GM21723 (cell line): Measurements from ENCODE around the gene ARPC1B.
"Not testable (repeated sequence)": the region's sequence is repeated elsewhere in the genome, so short reads cannot be mapped to it uniquely, and the experiment has no call there.

Source experiments
- ATAC-seq: cut with Tn5 transposase; IDR thresholded peaks from one replicate; pipeline ENCODE4 v1.9.1; 2021; ENCODE audit warnings: mild to moderate bottlenecking, moderate library complexity; ENCODE audit not compliant: unreplicated experiment

Gene ARPC1B

DNA sequence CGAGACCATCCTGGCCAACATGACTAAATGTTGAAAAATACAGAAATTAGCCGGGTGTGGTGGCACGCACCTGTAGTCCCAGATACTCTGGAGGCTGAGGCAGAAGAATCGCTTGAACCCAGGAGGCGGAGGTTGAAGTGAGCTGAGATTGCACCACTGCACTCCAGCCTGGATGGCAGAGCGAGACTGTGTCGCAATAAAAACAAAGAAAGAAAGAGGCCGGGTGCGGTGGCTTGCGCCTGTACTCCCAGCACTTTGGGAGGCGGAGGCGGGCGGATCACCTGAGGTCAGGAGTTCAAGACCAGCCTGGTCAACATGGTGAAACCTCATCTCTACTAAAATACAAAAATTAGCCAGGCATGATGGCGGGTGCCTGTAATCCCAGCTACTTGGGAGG is 12.7 kb downstream of the ARPC1B start:
- not testable (repeated sequence) for ATAC-seq

GRCh38 chr7:99387912-99388311 is 13.4 kb downstream of the ARPC1B start:
- ATAC-seq: no peak

DNA sequence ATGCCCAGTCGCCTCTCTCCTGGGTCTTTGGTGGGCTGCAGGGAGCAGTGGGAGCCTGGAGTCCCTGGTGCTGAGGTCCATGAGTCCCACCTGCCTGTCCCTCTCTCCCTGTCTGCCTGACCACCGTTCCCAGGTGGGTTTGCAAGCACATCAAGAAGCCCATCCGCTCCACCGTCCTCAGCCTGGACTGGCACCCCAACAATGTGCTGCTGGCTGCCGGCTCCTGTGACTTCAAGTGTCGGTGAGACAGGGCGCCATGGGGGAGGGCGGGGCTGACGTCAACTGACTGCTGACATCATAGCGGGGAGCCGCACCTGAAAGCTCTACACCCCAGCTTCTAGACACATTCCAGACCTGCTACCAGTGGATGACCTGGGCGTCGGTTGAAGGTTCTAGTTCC is 15.2 kb downstream of the ARPC1B start:
- ATAC-seq: no peak

GRCh38 chr7:99390941-99391602 is 16.5 kb downstream of the ARPC1B start:
- ATAC-seq: no peak

GRCh38 chr7:99392046-99392445 is 17.5 kb downstream of the ARPC1B start:
- ATAC-seq: no peak

DNA sequence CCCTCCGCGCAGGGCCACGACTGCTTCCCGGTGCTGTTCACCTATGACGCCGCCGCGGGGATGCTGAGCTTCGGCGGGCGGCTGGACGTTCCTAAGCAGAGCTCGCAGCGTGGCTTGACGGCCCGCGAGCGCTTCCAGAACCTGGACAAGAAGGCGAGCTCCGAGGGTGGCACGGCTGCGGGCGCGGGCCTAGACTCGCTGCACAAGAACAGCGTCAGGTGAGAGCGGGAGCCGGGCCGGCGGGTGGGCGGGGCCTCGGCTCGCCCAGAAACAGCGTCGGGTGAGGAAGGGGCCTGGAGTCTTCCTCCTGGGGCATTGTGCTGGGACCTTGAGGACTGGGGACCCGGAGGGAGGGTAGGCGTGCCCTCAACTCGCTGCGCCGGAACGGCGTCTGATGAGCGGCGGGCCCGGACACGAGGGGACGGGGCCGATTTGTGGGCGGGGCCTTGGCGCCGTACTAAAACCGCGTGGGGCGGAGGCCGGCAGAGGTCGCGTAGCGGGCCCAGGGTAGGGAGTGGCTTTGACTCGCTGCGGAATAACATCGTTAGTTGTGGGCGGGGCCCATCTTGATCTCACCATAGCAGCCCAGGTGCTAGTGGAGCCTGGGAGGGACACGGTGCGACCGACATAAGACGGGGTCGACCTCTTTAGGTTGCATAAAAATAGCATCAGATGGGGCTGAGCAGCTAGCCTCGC is 18.3 kb downstream of the ARPC1B start:
- peak; percentile 52 for ATAC-seq

DNA sequence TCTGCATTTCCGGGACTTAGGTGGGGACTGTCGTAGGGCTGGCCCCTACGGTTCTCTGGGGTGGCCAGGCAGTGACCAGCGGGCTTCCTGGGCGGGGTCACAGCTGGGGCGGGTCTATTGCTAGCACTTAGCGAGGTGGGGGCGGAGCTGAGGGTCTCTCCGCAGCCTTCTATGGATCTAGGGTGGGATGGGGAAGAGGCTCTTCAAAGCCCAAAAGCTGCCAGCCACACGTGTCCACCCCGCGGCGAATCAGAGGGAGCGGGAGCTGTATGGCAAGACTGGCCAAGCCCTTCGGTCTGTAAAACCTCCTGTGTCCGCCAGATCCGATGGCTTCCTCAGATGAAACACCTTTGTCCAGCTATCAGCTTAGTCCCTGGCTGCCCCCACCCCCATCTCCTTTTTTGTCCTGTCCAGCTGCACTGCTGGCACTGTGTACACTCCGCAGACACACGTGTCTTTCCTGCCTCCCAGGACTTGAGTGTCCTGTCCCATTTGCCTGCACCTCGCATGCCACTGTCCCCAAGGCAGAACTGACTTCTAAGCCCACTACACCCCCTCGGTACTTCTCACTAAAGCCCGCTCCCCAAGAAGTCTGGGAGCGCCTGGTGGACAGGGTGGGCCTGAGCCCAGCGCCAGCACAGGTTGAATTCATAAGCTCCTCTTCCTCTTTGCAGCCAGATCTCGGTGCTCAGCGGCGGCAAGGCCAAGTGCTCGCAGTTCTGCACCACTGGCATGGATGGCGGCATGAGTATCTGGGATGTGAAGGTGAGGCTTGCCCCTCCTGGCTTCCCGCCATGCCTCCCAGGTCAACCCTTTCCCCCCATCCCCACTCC is 19.0 kb downstream of the ARPC1B start:
- no peak for ATAC-seq

DNA sequence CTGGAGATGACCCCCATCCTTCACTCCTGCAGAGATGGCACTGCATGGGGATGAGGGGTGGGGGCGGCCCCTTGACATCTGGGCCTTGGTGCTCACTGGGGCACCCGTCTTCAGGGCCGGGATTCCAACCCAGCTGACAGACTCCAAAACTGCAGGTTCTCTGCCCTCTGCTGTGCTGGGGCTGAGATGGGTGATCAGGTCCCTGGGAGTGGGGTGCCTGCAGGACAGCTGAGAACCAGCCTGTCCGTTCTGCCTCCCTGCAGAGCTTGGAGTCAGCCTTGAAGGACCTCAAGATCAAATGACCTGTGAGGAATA is 19.6 kb downstream of the ARPC1B start:
- no peak for ATAC-seq

GRCh38 chr7:99395616-99396327 is 21.2 kb downstream of the ARPC1B start:
- no peak for ATAC-seq

- ATAC-seq: no peak
Observed at GRCh38 chr7:99396418-99397296, 22.1 kb downstream of the ARPC1B start.

GRCh38 chr7:99397297-99397983 is 22.9 kb downstream of the ARPC1B start:
- ATAC-seq: no peak

- ATAC-seq: no peak
Observed at GRCh38 chr7:99398891-99399445, 24.4 kb downstream of the ARPC1B start.

- no peak for ATAC-seq
Observed at GRCh38 chr7:99399597-99399996, 25.1 kb downstream of the ARPC1B start.

- no peak for ATAC-seq
Observed at GRCh38 chr7:99402854-99403253, 28.3 kb downstream of the ARPC1B start.

DNA sequence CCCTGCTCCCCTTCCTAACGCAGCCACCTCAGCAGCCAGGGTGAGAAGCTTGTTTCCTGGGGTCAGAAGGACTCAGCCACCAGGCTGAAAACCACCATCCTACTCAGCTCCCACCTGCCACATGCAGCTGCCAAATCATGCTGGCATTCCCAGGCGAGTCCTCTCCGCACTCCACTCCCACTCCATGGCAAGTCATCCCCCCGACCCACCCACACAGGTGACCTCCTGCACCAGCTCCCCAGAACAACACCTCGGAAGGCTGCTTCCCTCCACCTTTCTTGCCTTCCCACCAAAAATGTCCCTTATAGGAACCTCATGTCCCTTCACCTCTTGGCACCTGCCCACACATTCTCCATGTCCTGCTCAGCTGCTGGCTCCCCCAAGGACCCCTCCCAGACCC is 29.2 kb downstream of the ARPC1B start:
- ATAC-seq: no peak

- no peak for ATAC-seq
Observed at GRCh38 chr7:99404235-99404976, 29.9 kb downstream of the ARPC1B start.

GRCh38 chr7:99404977-99405320 is 30.4 kb downstream of the ARPC1B start:
- ATAC-seq: no peak

GRCh38 chr7:99406557-99406956 is 32.0 kb downstream of the ARPC1B start:
- no peak for ATAC-seq

DNA sequence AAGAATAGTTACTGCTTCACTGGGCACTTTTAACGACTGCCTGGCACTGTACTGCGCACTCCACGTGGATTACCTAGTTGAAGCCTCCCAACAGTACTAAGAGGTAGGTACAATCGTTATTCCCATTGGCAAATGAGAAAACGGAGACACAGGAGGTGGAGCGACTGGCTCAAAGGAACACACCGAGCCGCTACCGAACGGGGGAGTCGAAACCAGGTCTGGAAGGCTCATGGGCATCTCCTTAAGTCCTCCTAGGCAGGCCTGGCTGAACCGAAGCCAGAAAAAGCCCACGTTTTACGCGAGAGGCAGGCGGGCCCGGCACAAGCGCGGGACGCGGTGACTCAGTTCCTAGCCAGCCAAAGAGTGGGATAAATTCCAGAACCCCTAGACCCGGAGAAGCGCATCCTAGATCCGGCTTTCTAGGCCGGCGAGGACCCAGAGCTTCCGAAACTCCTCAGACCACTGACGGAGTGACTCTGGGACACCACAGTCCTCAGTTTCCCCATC is 33.4 kb downstream of the ARPC1B start:
- ATAC-seq: peak; percentile 8
